ENCODE data around the gene PGLYRP1.
A peak's percentile ranks its signal among the peaks of the same experiment; 100 is the strongest.

The PGLYRP1 gene, protein sequence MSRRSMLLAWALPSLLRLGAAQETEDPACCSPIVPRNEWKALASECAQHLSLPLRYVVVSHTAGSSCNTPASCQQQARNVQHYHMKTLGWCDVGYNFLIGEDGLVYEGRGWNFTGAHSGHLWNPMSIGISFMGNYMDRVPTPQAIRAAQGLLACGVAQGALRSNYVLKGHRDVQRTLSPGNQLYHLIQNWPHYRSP

DNA sequence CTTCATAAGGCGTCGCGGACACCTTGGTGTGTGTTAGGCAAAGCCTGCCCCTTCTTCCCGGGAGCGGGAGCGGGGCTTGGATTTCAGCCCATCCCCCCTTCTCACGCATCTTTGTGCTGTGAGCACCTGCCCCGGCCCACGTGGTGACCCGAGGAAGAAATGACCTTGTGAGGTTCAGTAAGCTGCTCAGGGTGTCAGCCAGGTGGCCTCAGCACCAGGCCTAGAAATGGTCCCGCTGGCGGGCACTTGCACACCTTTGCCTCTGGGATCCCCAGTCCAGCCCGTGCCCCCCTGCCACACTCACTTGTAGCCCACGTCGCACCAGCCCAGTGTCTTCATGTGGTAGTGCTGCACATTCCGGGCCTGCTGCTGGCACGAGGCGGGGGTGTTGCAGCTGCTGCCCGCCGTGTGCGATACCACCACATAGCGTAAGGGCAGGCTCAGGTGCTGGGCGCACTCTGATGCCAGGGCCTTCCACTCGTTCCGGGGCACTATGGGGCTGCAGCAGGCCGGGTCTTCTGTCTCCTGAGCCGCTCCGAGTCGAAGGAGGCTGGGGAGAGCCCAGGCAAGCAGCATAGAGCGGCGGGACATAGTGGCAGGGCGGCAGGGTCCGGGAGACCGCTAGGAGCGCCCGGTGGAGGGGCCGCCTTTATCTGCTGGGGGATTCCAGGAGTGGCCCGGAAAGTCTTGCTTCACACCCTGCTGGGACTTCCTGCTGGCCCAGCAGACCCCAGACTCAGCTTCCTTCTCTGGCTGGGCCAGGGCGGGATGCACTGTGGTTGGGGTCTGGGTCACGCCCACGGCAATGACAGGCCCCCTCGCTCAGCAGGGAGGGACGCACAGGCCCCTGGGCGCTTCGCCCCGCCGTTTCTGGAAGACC is at the start of gene PGLYRP1:
PGLYRP1 (minus strand) TSS at position 623 of the 880 bp plus-strand sequence; CDS start at position 591, 32 bp downstream.
- Histone ChIP-seq H3K9me3 (ENCODE audit: control insufficient read depth, low read length) (no peaks in the 10 kb centered on the region), H3K9ac (ENCODE audit: low read length) (no peak within 1 kb of the TSS), H3K36me3 (ENCODE audit: control insufficient read depth, insufficient read depth, low read length, severe bottlenecking) (no peaks in the 10 kb centered on the region), H3K4me3 (ENCODE audit: low read length) (no peak within 1 kb of the TSS), H3K27me3 (replicated peaks; ENCODE audit: control insufficient read depth, insufficient read depth, low read length) (peaks cover 27% of the 10 kb centered on the region), H3K4me1 (ENCODE audit: control insufficient read depth, insufficient read depth, low read length) (no peaks in the 10 kb centered on the region)
- no peak for DNase-seq (ENCODE audit: low read depth)

DNA sequence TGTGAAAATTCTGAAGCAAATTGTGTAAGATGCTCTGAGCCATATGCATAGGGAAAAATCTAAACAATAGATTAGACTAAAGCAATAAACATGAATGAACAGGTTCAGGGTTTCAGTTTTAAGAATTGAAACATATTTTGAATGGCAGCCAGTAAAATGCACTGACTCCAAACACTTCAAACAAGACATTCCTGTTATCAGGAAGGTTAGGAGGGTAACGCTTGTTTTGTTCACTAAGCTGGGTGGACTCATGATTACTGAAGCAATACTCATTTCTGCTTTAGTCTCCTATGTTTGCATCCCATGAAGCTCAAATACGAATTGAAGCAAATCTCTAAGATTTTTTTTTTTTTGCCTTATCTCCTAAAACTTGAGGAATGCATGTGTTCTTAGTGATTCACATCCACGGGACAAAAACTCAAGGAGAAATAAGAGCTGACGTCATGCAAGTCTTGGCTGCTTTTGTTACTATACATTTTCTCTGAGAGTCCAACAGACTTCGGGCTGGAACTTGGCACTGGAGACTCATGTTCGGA is 47.0 kb upstream of the PGLYRP1 start:
- no peak overlapping the region for H3K4me3 ChIP-seq (ENCODE audit: low read length)
- H3K36me3 ChIP-seq (ENCODE audit: control insufficient read depth, insufficient read depth, low read length, severe bottlenecking) = no peaks in the 10 kb centered on the region
- peaks cover 34% of the 10 kb centered on the region for H3K4me1 ChIP-seq (ENCODE audit: control insufficient read depth, insufficient read depth, low read length)
- H3K27me3 ChIP-seq (replicated peaks; ENCODE audit: control insufficient read depth, insufficient read depth, low read length) = peaks cover 9% of the 10 kb centered on the region
- H3K9ac ChIP-seq (ENCODE audit: low read length) = no peak overlapping the region
- no peaks in the 10 kb centered on the region for H3K9me3 ChIP-seq (ENCODE audit: control insufficient read depth, low read length)
- peak; percentile 85 for DNase-seq (ENCODE audit: low read depth)

DNA sequence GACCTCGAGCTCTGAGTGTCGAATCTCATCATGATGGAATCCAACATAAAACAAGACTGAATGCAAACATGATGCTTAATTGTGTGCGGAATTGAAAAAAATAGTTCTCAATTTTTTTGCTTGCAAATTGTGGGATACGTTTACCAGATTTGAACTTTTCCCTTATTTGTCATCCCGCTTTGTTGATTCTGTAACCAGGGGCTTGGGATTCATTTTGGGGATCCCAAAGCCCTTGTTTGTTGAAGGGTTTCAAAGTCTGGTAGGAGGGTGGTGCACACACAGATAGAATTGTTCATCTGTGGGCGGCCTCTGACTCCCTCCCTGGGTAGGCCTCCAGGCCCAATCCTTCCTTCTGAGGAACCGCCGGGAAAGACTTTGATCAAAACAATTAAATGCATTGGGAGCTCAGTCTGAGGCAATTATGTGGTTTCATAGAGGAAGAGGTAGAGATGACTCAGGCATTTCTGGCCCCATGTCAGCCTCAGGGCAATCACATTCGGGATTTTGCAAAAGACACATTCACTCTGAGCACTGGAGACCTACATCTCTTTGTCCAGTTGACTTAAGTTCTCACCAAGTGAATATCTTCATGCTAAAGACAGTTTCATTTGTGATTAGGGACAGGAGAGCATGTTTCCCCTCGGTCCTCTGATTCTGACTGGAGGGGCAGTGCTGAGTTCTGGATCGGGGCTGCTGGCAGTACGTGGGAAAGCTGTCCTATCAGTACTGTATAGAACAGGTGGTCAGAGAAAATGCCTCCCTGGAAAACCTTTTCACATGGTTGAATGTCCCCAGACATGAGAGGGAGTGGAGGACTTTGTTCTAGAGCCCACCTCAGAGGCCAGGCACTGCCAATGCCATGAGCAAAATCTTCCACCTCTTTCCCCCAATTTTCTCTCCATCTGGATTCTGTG is 45.7 kb upstream of the PGLYRP1 start:
- Histone ChIP-seq H3K4me1 (ENCODE audit: control insufficient read depth, insufficient read depth, low read length) (peaks cover 34% of the 10 kb centered on the region), H3K9me3 (ENCODE audit: control insufficient read depth, low read length) (no peaks in the 10 kb centered on the region), H3K4me3 (ENCODE audit: low read length) (no peak overlapping the region), H3K27me3 (replicated peaks; ENCODE audit: control insufficient read depth, insufficient read depth, low read length) (peaks cover 5% of the 10 kb centered on the region), H3K9ac (ENCODE audit: low read length) (no peak overlapping the region), H3K36me3 (ENCODE audit: control insufficient read depth, insufficient read depth, low read length, severe bottlenecking) (no peaks in the 10 kb centered on the region)
- DNase-seq (ENCODE audit: low read depth) = peak; percentile 88

DNA sequence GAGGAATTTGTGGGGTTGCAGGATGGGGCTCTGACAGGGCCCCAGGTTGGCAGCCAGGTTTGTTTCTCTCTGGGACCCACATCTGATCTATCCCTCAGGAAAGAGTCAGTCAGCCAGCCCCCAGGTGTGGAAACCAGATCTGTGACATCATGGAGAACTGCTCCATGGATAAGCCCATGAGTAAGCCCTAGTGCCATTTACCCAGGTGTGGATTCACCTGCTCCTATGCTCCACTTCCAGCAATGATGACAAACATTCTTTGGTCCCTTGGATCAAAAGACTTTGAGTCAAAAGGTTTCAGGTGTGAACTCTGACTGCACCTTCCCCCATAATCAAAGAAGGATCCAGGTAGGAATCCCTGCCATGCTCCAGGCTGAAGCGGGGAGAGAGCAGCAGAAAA is 44.8 kb upstream of the PGLYRP1 start:
- peaks cover 5% of the 10 kb centered on the region for H3K27me3 ChIP-seq (replicated peaks; ENCODE audit: control insufficient read depth, insufficient read depth, low read length)
- no peak overlapping the region for H3K4me3 ChIP-seq (ENCODE audit: low read length)
- no peak for DNase-seq (ENCODE audit: low read depth)

DNA sequence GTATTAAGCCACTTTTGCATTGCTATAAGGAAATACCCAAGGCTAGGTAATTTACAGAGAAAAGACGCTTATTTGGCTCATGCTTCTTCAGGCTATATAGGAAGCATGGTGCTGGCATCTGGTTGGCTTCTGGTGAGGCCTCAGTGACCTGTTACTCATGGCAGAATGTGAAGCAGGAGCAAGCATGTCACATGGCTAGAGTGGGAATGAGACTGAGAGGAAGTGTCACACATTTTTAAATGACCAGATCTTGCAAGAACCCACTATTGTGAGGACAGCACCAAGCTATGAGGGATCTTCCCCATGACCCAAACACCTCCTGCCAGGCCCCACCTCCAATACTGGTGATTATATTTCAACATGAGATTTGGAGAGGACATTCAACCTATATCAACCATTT is 43.6 kb upstream of the PGLYRP1 start:
- Histone ChIP-seq H3K4me3 (ENCODE audit: low read length) (no peak overlapping the region), H3K9me3 (ENCODE audit: control insufficient read depth, low read length) (peaks cover 7% of the 10 kb centered on the region), H3K4me1 (ENCODE audit: control insufficient read depth, insufficient read depth, low read length) (peaks cover 28% of the 10 kb centered on the region), H3K9ac (ENCODE audit: low read length) (no peak overlapping the region), H3K27me3 (replicated peaks; ENCODE audit: control insufficient read depth, insufficient read depth, low read length) (no peaks in the 10 kb centered on the region), H3K36me3 (ENCODE audit: control insufficient read depth, insufficient read depth, low read length, severe bottlenecking) (no peaks in the 10 kb centered on the region)
- DNase-seq (ENCODE audit: low read depth) = no peak

More for the DNA sequence above, 44.8 kb upstream of the PGLYRP1 start:
- H3K9me3 ChIP-seq (ENCODE audit: control insufficient read depth, low read length) = no peaks in the 10 kb centered on the region
- H3K4me1 ChIP-seq (ENCODE audit: control insufficient read depth, insufficient read depth, low read length) = peaks cover 28% of the 10 kb centered on the region
- no peak overlapping the region for H3K9ac ChIP-seq (ENCODE audit: low read length)
- H3K36me3 ChIP-seq (ENCODE audit: control insufficient read depth, insufficient read depth, low read length, severe bottlenecking) = no peaks in the 10 kb centered on the region

DNA sequence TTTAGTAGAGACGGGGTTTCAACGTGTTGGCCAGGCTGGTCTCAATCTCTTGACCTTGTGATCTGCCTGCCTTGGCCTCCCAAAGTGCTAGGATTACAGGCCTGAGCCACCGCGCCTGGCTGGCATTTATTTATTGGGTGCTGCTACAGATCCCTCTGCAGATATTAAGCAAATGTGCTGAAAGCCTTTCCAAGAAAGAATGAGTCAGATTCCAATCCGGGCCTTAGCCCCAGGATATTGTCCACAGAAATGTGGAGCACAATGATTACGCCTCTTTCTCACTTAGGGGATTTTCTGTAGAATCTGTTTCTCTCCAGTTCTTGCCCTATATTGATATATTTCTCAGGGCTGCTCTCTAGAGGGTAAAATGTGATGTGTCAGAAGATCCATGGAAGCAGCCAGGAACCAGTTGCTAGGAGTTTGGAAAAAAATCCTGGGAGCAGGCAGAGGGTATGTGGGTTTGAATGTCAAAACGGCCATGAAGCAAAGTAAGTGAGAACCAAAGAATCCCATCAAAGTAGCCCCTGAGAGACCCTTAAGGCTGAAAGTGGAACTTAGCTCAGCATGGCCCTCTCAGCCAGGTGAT is 42.7 kb upstream of the PGLYRP1 start:
- no peaks in the 10 kb centered on the region for H3K36me3 ChIP-seq (ENCODE audit: control insufficient read depth, insufficient read depth, low read length, severe bottlenecking)
- H3K9ac ChIP-seq (ENCODE audit: low read length) = no peak overlapping the region
- H3K4me3 ChIP-seq (ENCODE audit: low read length) = no peak overlapping the region
- H3K4me1 ChIP-seq (ENCODE audit: control insufficient read depth, insufficient read depth, low read length) = peaks cover 28% of the 10 kb centered on the region
- DNase-seq (ENCODE audit: low read depth) = peak; percentile 39
- peaks cover 14% of the 10 kb centered on the region for H3K9me3 ChIP-seq (ENCODE audit: control insufficient read depth, low read length)
- H3K27me3 ChIP-seq (replicated peaks; ENCODE audit: control insufficient read depth, insufficient read depth, low read length) = no peaks in the 10 kb centered on the region

DNA sequence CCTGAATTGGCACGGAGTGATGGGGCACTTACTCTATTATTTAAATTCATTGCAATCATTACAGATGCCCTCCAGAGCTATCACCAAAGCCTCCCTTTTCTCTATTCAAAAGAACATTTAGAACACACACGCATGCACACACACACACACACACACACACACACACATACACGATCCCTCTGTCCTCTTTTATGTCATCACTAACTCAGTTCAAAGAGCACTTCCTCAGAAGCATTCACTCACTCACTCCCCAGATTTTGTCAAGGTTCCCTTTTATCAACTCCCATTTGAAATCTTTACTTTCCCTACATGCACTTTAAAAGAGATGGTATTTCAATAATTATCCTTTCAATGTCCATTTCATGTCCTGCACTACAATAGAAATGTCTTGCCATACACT is 40.3 kb upstream of the PGLYRP1 start:
- DNase-seq (ENCODE audit: low read depth) = no peak
- H3K9me3 ChIP-seq (ENCODE audit: control insufficient read depth, low read length) = peaks cover 24% of the 10 kb centered on the region
- H3K36me3 ChIP-seq (ENCODE audit: control insufficient read depth, insufficient read depth, low read length, severe bottlenecking) = no peaks in the 10 kb centered on the region
- no peak overlapping the region for H3K4me3 ChIP-seq (ENCODE audit: low read length)
- no peak overlapping the region for H3K9ac ChIP-seq (ENCODE audit: low read length)
- H3K27me3 ChIP-seq (replicated peaks; ENCODE audit: control insufficient read depth, insufficient read depth, low read length) = peaks cover 12% of the 10 kb centered on the region
- H3K4me1 ChIP-seq (ENCODE audit: control insufficient read depth, insufficient read depth, low read length) = peaks cover 8% of the 10 kb centered on the region

DNA sequence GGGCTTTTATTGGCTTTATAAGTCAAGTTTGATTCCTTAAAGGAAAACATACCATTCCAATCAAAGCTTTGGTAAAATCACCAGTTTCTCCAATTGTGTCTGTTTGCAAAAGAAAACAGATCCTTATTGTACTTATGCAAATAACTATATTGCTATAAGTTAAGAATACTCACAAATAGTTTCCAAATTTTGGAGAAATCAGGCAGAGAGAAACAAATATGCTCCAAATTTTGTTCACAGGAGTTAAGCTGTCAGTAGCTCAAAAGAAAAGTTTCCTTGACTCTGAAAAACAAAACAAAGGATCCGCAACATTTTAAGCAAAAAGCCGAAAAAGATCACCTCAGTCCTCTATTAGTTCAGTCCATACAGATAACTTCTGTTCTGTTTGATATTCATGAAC is 37.2 kb upstream of the PGLYRP1 start:
- Histone ChIP-seq H3K4me3 (ENCODE audit: low read length) (no peak overlapping the region), H3K4me1 (ENCODE audit: control insufficient read depth, insufficient read depth, low read length) (no peaks in the 10 kb centered on the region), H3K9ac (ENCODE audit: low read length) (no peak overlapping the region), H3K27me3 (replicated peaks; ENCODE audit: control insufficient read depth, insufficient read depth, low read length) (peaks cover 26% of the 10 kb centered on the region), H3K36me3 (ENCODE audit: control insufficient read depth, insufficient read depth, low read length, severe bottlenecking) (no peaks in the 10 kb centered on the region), H3K9me3 (ENCODE audit: control insufficient read depth, low read length) (peaks cover 24% of the 10 kb centered on the region)
- DNase-seq (ENCODE audit: low read depth) = no peak

DNA sequence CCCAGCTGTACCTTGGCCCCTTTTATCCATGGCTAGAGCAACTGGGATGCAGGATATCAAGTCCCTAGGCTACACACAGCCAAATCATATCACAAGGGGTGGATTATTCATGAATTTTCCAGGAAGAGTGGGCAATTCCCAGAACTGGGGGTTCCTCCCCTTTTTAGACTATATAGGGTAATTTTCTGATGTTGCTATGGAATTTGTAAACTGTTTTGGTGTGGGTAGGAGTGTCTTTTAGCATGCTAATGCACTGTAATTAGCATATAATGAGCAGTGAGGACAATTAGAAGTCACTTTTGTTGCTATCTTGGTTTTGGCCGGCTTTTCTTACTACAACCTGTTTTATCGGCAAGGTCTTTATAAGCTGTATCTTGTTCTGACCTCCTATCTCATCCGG is 35.9 kb upstream of the PGLYRP1 start:
- no peak for DNase-seq (ENCODE audit: low read depth)
- no peak overlapping the region for H3K9ac ChIP-seq (ENCODE audit: low read length)
- H3K9me3 ChIP-seq (ENCODE audit: control insufficient read depth, low read length) = peaks cover 31% of the 10 kb centered on the region
- no peaks in the 10 kb centered on the region for H3K4me1 ChIP-seq (ENCODE audit: control insufficient read depth, insufficient read depth, low read length)
- peaks cover 38% of the 10 kb centered on the region for H3K27me3 ChIP-seq (replicated peaks; ENCODE audit: control insufficient read depth, insufficient read depth, low read length)
- no peaks in the 10 kb centered on the region for H3K36me3 ChIP-seq (ENCODE audit: control insufficient read depth, insufficient read depth, low read length, severe bottlenecking)
- no peak overlapping the region for H3K4me3 ChIP-seq (ENCODE audit: low read length)

DNA sequence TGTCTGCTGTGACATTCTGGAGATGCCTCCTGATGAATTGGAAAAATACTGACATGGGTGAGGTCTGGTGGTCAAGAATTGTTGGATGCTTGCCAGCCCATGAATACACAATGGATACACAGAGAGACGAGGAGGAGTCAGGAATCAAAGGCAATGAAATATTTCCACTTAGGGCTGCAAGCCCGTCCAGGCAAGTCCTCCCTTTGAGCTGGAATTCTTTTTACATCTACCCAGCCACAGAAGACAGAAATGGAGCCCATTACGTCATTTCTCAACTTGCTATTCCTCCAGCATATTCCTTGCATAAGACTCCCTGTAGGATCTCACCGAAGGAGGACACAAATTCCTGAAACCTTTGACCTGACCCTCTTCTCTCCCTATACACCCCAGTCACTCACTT is 33.7 kb upstream of the PGLYRP1 start:
- peaks cover 46% of the 10 kb centered on the region for H3K27me3 ChIP-seq (replicated peaks; ENCODE audit: control insufficient read depth, insufficient read depth, low read length)
- H3K9me3 ChIP-seq (ENCODE audit: control insufficient read depth, low read length) = peaks cover 25% of the 10 kb centered on the region
- no peak overlapping the region for H3K9ac ChIP-seq (ENCODE audit: low read length)
- H3K4me1 ChIP-seq (ENCODE audit: control insufficient read depth, insufficient read depth, low read length) = no peaks in the 10 kb centered on the region
- DNase-seq (ENCODE audit: low read depth) = no peak
- H3K36me3 ChIP-seq (ENCODE audit: control insufficient read depth, insufficient read depth, low read length, severe bottlenecking) = no peaks in the 10 kb centered on the region
- no peak overlapping the region for H3K4me3 ChIP-seq (ENCODE audit: low read length)

Measured in adipocyte (in vitro differentiated cells).